H4 (cell line): ENCODE data around the gene OLIG3. TPM values are rescaled to one million over a fixed set of nuclear protein-coding genes. Genes with fewer than 3 reads are reported as not detected.

Experiments
- DNase-seq: peaks from one replicate; pipeline ENCODE4 v3.0.0-alpha.2; 2015; ENCODE audit warnings: low spot score
- total RNA-seq: library from RNA; depleted of rRNA; stranded (reverse); fragments of >200 nt; shearing (Covaris generic); gene quantifications from 2 replicates; pipeline ENCODE4 v1.2.3, GENCODE V29; 2014

OLIG3 gene
- total RNA-seq, 1 experiment from 2014 or later, result not detected

DNA sequence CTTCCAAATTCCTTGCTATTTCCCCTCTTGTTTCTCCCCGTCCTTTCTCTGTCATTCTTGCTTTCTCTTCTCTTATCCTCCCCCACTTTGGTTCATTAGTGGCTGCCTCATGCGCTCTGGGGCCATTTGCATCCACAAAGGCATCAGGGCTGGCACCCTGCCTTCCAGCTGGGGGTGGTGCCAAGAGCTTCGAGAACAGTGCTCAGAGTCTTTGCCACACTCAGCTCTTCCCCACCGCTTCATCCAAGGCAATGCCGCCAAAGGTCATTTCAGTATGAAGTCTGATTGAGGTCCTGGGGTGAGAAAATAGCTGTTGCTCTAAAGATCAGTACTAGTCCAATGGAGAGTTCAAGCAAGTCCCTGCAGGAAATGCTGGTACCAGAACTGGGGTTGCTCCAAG, 22.7 kb downstream of the OLIG3 start:
- peak; percentile 5 for DNase-seq

DNA sequence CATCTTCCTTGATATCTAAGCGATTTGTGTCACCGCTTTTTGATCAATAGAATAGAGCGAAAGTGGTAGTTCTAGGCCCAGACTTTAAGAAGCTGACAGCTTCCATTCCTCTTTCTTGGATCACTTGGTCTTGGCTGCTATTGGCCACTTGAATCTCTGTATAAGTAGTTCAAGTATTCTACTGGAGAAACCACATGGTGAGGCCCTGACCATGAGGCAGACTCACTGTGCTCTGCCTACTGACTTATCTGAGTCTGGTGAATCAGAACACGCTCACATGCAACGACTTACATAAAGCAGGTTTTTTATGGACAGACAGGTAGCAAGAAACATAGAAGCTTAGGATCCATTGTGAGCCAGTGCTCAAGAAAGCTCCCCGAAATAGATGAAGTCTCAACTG, 27.0 kb downstream of the OLIG3 start:
- no peak for DNase-seq

DNA sequence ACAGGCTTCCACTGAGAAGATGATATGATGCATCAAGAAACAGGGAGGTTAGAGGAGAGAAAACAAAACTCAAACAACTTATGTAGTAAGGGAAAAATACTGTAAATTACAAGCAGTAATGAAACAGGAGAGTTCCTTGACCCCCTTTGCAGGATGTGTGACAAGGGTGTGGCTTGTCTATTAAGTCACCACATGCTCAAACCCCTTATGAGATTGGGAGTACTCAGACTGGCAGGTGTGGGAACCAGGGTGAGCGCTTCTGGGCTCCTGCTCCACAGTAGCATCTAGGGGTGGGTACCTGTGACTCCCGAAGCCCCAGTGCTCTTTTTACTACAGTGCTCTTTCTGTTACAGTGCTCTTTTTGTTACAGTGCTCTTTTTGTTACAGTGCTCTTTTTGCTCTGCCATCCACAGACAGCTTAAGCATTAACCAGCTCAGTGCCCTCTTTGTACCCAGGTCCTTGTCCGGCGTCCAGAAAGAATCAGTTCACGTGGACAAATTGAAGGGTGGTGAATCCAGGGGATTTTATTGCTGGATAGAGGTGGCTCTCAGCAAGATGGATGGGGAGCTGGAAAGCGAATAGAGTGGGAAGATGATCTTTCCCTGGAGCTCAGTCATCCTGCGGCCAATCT, 28.7 kb downstream of the OLIG3 start:
- no peak for DNase-seq

DNA sequence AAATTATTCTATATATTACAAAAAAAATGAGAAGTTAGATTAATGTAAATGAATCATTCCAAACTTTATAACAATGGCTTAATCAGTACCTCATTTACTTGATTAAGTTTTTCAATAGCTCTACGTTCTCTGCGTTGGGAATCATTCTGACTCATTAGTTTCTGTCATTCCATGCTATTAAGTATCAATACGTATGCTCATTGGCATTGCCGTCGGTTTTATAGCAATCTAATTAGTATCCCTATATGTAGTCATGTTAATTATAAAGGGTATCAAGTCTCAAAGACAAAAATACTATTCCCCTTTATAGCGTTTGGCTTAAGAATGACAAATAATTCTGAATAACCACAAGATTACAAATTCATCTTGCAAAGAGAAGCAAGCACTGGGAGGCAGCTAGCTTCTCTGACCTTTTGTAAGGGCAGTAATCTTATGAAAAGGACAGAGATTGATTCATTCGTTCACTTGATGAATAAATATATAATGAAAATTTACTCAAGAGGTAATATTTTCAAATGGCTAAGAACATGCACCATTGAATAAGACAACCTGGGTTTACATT, 41.8 kb downstream of the OLIG3 start:
- DNase-seq, result no peak

DNA sequence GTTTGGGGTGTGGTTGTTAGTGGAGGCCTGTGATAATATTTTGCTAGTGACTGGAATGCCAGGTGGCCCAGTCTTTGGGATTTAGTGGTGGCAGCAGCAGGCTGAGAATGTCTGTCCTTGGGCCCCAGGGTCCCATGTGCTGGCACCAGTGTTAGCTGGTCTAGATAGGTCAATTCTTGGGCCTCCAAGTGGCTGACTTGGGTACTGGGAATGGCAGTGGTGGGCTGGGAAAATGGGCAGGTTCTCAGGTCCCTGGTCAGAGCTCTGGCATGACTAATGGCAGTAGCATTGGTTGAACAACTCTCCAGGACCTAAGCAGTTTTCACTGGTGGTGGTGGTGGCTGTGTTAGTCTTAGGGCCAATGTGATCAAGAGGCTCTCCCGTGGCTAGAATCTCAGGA, 50.3 kb downstream of the OLIG3 start:
- DNase-seq, result no peak
